ENCODE measurements around the gene DUOXA2.

DNA sequence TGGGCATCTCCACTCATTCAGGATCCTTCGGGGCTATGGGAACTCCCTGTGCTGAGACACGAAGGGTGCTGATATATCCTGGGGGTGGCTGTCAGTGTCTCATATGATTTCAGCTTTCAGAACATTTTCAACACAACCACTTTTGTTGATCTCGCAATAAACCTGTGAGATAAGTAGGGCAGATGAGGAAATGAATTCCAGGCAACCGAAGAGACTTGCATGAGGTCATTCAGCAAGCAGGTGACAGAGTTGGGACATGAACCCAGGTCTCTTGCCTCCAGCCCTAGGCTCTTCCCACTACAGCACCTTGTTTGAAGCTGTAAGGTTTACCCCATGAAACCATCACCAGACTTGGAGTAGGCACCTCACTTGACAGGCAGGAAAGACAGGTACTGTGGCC lies 32.3 kb downstream of the DUOXA2 start:
- TF ChIP-seq, protein P1, sequence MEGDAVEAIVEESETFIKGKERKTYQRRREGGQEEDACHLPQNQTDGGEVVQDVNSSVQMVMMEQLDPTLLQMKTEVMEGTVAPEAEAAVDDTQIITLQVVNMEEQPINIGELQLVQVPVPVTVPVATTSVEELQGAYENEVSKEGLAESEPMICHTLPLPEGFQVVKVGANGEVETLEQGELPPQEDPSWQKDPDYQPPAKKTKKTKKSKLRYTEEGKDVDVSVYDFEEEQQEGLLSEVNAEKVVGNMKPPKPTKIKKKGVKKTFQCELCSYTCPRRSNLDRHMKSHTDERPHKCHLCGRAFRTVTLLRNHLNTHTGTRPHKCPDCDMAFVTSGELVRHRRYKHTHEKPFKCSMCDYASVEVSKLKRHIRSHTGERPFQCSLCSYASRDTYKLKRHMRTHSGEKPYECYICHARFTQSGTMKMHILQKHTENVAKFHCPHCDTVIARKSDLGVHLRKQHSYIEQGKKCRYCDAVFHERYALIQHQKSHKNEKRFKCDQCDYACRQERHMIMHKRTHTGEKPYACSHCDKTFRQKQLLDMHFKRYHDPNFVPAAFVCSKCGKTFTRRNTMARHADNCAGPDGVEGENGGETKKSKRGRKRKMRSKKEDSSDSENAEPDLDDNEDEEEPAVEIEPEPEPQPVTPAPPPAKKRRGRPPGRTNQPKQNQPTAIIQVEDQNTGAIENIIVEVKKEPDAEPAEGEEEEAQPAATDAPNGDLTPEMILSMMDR (IDR thresholded peaks at IDR 0.05) = no peak
- TF ChIP-seq POLR2A (IDR thresholded peaks at IDR 0.05) = no peak

Data from thyroid gland (tissue), 4 donors.